Limb (tissue), 2 donors: ENCODE results near the gene MAPK8IP1.

Experiments
- DNase-seq, 2 donors: peaks; one replicate each; pipeline ENCODE4 v3.0.0-alpha.2; 2016; ENCODE audit errors: extremely low spot score in 2 of 2

MAPK8IP1 gene

GRCh38 chr11:45941285-45941684 is 55.8 kb downstream of the MAPK8IP1 start:
- DNase-seq = no peak

GRCh38 chr11:45942381-45942780 is 56.9 kb downstream of the MAPK8IP1 start:
- DNase-seq = no peak

- DNase-seq = no peak
Measured at GRCh38 chr11:45945397-45945999, 60.0 kb downstream of the MAPK8IP1 start.

- DNase-seq = no peak
Measured at GRCh38 chr11:45947885-45948284, 62.4 kb downstream of the MAPK8IP1 start.

GRCh38 chr11:45948356-45948755 is 62.9 kb downstream of the MAPK8IP1 start:
- DNase-seq = no peak

- no peak for DNase-seq
Measured at GRCh38 chr11:45949992-45950407, 64.5 kb downstream of the MAPK8IP1 start.
